Thoracic aorta (tissue), 2 donors: ENCODE data around the gene ASB7. TPM values are rescaled to one million over a fixed set of nuclear protein-coding genes. Genes with fewer than 3 reads are reported as not detected.

ENCODE experiments used
- ATAC-seq: fragments of 150-250 bp; one replicate; pipeline ENCODE4 v1.8.0; 2017; ENCODE audit warnings: low read depth; ENCODE audit not compliant: insufficient number of reproducible peaks, low FRiP score
- DNase-seq: peaks from one replicate; pipeline ENCODE4 v3.0.0-alpha.2; 2020; ENCODE audit warnings: low spot score
- H3K27ac ChIP-seq, 2 donors: fragments of 200-600 bp; sonication (generic); 1 replicate in 1 of 2; 2 replicates in 1 of 2; pipeline ENCODE4 v1.5.1; 2016; ENCODE audit warnings: mild to moderate bottlenecking in 2 of 2, moderate library complexity in 2 of 2
- H3K27me3 ChIP-seq: fragments of 200-600 bp; sonication (generic); replicated peaks from 2 replicates; pipeline ENCODE4 v1.6.0; 2016; ENCODE audit warnings: mild to moderate bottlenecking; ENCODE audit not compliant: insufficient read depth
- H3K36me3 ChIP-seq: fragments of 200-600 bp; sonication (generic); one replicate; pipeline ENCODE4 v1.5.1; 2016
- H3K4me1 ChIP-seq, 2 donors: fragments of 200-600 bp; sonication (generic); 1 replicate in 1 of 2; 2 replicates in 1 of 2; pipeline versions ENCODE4 v1.5.1 to v1.6.0; 2016; ENCODE audit warnings: low read depth in 2 of 2, mild to moderate bottlenecking in 1 of 2; ENCODE audit not compliant: control insufficient read depth in 1 of 2
- H3K4me3 ChIP-seq: fragments of 200-600 bp; sonication (generic); 2 replicates; pipeline ENCODE4 v1.5.1; 2016; ENCODE audit warnings: mild to moderate bottlenecking
- H3K9me3 ChIP-seq: fragments of 200-600 bp; sonication (generic); 2 replicates; pipeline ENCODE4 v1.5.1; 2016
- CTCF ChIP-seq: fragments of 200-600 bp; sonication (generic); IDR thresholded peaks from one replicate; pipeline ENCODE4 v1.5.1; 2019; ENCODE audit warnings: antibody characterized with exemption
- total RNA-seq, 2 donors: library from RNA; depleted of rRNA; stranded (reverse); fragments of >200 nt; gene quantifications; one replicate each; pipeline versions ENCODE4 v1.1.0 to v1.2.3, GENCODE V29; 2016

Gene ASB7
- total RNA-seq, 2 donors from 2014 or later: 6.0 to 12.8 TPM

DNA sequence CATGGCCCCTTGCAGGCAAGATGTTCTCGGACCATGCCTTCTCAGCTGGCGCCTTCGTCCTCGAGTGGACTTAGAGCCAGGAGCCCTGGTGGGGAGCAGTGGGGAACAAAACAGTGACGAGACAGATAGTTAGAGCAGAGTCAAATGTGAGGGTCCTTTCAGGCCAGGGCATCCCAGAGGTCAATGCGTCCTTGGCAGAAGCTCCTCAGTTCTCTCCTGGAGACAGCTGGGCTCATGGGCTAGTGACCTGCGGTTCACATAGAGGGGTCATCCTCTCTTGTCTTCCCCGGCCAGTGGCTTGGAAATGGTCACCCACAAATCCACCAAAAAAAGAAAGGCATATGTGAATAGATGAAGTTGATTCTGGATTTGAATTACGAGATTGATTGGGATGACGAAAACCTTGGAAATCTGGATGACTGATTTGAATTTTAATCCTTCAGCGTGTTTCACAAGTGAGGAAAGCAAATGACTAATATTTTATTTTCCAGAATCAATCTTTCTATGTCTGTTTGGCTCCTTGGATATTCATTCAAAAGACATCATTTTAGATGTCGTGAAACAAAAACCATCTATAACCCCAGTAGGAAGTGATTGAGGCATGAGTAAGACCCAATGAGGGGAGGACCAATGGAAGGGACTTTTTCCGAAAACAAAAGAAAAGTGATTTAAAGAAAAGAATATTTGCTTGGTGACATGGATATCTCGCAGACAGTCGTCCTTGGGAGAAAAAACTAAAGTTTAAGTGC lies 84.5 kb downstream of the ASB7 start:
- no peaks in the 10 kb centered on the region for H3K9me3 ChIP-seq
- H3K4me3 ChIP-seq: no peak overlapping the region
- H3K4me1 ChIP-seq: peaks cover 0 to 23% of the 10 kb centered on the region in 2 donors
- ATAC-seq: no peak
- TF ChIP-seq CTCF: no peak
- no peaks in the 10 kb centered on the region for H3K36me3 ChIP-seq
- no peaks in the 10 kb centered on the region for H3K27me3 ChIP-seq
- no peak for DNase-seq
- H3K27ac ChIP-seq: no peak overlapping the region

- H3K27ac ChIP-seq: no peak overlapping the region
- ATAC-seq (no peak), DNase-seq (no peak)
- H3K4me1 ChIP-seq: peaks cover 0 to 23% of the 10 kb centered on the region in 2 donors
- H3K4me3 ChIP-seq: no peak overlapping the region
- no peaks in the 10 kb centered on the region for H3K36me3 ChIP-seq
- no peaks in the 10 kb centered on the region for H3K9me3 ChIP-seq
- no peaks in the 10 kb centered on the region for H3K27me3 ChIP-seq
- no peak for TF ChIP-seq CTCF
Measured at GRCh38 chr15:100687582-100688141, 85.3 kb downstream of the ASB7 start.

DNA sequence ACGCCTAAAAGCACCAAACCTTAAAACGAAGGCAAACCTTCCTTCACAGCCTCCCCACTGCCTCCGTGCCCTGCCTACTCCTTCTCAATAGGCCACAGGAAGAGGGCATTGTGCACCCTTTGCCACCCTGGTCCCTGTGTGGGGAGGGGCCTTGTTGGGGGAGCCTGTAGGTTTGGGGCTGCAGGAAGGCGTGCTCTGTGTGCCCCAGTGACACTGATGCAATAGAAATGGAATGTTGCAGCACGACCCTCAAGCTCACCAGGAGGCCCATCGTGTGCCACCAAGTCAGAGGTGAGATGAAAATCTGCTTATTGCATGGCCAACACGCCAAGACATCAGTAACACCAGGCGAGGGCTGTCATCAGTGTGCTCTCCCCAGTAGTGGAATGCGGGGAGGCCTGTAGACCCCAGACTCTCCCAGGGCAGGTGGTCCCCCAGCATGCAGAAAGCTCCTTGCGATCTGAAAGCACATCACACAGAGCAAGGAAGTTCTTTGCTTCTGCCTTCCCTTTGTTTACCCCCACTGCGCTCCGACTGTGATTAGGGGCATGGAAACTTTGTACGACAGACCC lies 86.2 kb downstream of the ASB7 start:
- Histone ChIP-seq H3K36me3 (no peaks in the 10 kb centered on the region), H3K27me3 (no peaks in the 10 kb centered on the region), H3K9me3 (no peaks in the 10 kb centered on the region), H3K4me1 (peaks cover 0 to 23% of the 10 kb centered on the region in 2 donors), H3K4me3 (no peak overlapping the region), H3K27ac (no peak overlapping the region)
- no peak for TF ChIP-seq CTCF
- no peak for ATAC-seq
- DNase-seq: no peak

GRCh38 chr15:100689131-100689899 lies 86.9 kb downstream of the ASB7 start:
- no peak for DNase-seq

More at GRCh38 chr15:100689131-100689899, 86.9 kb downstream of the ASB7 start:
- Histone ChIP-seq H3K36me3 (no peaks in the 10 kb centered on the region), H3K27ac (no peak overlapping the region), H3K4me3 (no peak overlapping the region), H3K4me1 (peaks cover 0 to 23% of the 10 kb centered on the region in 2 donors), H3K9me3 (no peaks in the 10 kb centered on the region), H3K27me3 (no peaks in the 10 kb centered on the region)
- no peak for TF ChIP-seq CTCF
- no peak for ATAC-seq
